ENCODE results near the gene RHCG. TPM values are rescaled to one million over a fixed set of nuclear protein-coding genes. Genes with fewer than 3 reads are reported as not detected.
A peak's percentile ranks its signal among the peaks of the same experiment; 100 is the strongest.

The RHCG gene
- total and polyA plus RNA-seq, 10 donors, result 0.23 to 1.6 (median 0.30) TPM; not detected in 7

DNA sequence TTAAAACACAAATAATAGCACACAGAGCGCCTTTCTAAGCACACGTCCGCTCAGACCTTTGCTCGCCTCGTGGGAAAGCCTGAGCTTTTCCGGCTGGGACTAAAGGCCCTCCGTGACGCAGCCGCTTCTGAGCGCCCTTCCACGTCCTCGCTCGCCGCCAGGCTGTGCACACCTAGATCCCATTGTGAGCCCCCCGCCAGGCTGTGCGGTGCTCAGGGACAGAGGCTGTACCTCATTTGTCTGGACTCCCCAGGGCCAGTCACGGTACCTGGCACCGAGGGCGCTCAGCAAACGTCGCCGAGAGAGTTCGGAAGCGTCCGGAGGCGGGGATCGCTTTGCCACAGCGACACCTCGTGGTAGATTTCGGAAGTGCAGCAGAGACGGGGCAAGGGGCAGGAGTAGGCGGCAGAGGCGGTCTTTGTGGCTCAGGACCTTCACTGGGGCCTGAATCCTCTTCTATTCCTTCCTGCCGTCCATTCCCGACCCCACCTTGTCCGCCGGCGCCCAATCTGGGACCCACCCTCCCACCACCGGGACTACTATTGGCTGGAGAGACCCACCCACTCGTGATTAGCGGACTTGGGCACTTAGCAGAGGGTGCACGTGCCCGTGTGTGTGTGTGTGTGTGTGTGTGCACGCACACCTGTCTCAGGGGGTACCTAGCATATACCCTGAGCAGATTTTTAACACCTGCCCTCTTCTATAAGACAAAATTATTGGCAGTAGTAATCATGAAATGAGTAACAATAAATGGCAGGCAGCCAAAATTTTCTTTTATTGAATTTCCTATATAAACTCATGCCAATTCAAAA is 65.6 kb downstream of the RHCG start:
- Histone ChIP-seq H3K27me3 (replicated peaks in 1 of 7) (peaks cover 0 to 57% (median 0%) of the 10 kb centered on the region in 7 donors), H3K4me3 (peak overlapping the region; percentile 8 to 69 (median 38)), H3K9me3 (no peaks in the 10 kb centered on the region), H3K36me3 (no peaks in the 10 kb centered on the region), H3K27ac (peak overlapping the region in 2 of 8 donors; percentile 7 to 45), H3K4me1 (peaks cover 0 to 24% (median 14%) of the 10 kb centered on the region in 6 donors)
- TF ChIP-seq POLR2A (IDR thresholded peaks at IDR 0.05) (no peak), POLR2AphosphoS5 (IDR thresholded peaks at IDR 0.05) (peak; percentile 36 to 65 (median 52)), CTCF (IDR thresholded peaks at IDR 0.05 in 8 of 11, conservative IDR thresholded peaks at IDR 0.05 in 3 of 11) (peak; percentile 98 to 99 (median 99))
- peak; percentile 95 for DNase-seq
- intact Hi-C loops (cut with DNase I; ENCODE audit: low total_unique reads), result loop anchor here (2.0 kb wide), 1 partner anchor 72 kb away; no protein-coding TSS in a partner anchor
- WGBS, 5 donors, result 3 to 7% (median 3%) methylated on average over 29 to 44 of the region's 44 CpGs

DNA sequence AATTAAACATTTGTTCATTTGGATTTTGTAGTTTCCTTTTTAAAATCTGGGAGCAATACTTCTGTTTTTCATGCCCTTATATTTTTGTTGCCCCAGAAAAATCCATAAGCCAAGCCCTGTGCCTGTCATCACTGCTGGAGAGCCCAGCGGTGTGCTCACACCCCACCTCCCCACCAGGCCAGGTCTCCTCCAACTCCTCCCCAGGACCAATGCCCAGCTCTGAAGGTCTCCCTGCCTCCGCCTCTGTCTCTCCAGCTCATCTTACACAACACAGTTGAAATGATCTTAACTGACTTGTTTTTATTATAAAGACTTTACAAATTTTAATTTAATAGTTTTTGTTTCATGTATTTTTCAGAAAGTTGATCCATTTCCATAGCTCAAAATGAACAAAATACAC is 66.4 kb downstream of the RHCG start:
- TF ChIP-seq POLR2A (IDR thresholded peaks at IDR 0.05), result no peak
- no peak for TF ChIP-seq POLR2AphosphoS5 (IDR thresholded peaks at IDR 0.05)
- TF ChIP-seq CTCF (IDR thresholded peaks at IDR 0.05 in 8 of 11, conservative IDR thresholded peaks at IDR 0.05 in 3 of 11), result no peak
- 74 to 96% (median 85%) methylated on average over 2 of the region's 2 CpGs for WGBS, 5 donors
- Histone ChIP-seq H3K27ac (no peak overlapping the region), H3K4me1 (peaks cover 0 to 24% (median 14%) of the 10 kb centered on the region in 6 donors), H3K4me3 (peak overlapping the region in 2 of 8 donors; percentile 49 to 69), H3K36me3 (no peaks in the 10 kb centered on the region), H3K27me3 (replicated peaks in 1 of 7) (peaks cover 0 to 58% (median 0%) of the 10 kb centered on the region in 7 donors), H3K9me3 (no peaks in the 10 kb centered on the region)
- intact Hi-C loops (cut with DNase I; ENCODE audit: low total_unique reads), result loop anchor here (2.0 kb wide), 1 partner anchor 71 kb away; no protein-coding TSS in a partner anchor
- no peak for DNase-seq

GRCh38 chr15:89429023-89429422 is 67.4 kb downstream of the RHCG start:
- no peaks in the 10 kb centered on the region for H3K9me3 ChIP-seq
- H3K4me3 ChIP-seq, result no peak overlapping the region
- H3K27ac ChIP-seq, result no peak overlapping the region
- intact Hi-C loops (cut with DNase I; ENCODE audit: low total_unique reads), result no loop called here
- H3K4me1 ChIP-seq, result peaks cover 0 to 24% (median 14%) of the 10 kb centered on the region in 6 donors
- H3K36me3 ChIP-seq, result no peaks in the 10 kb centered on the region
- 30 to 83% (median 53%) methylated on average over 1 of the region's 1 CpG for WGBS, 5 donors
- DNase-seq, result no peak
- peaks cover 0 to 58% (median 0%) of the 10 kb centered on the region in 7 donors for H3K27me3 ChIP-seq (replicated peaks in 1 of 7)
- TF ChIP-seq POLR2A (IDR thresholded peaks at IDR 0.05), result no peak
- TF ChIP-seq POLR2AphosphoS5 (IDR thresholded peaks at IDR 0.05), result no peak
- TF ChIP-seq CTCF (IDR thresholded peaks at IDR 0.05 in 8 of 11, conservative IDR thresholded peaks at IDR 0.05 in 3 of 11), result no peak

DNA sequence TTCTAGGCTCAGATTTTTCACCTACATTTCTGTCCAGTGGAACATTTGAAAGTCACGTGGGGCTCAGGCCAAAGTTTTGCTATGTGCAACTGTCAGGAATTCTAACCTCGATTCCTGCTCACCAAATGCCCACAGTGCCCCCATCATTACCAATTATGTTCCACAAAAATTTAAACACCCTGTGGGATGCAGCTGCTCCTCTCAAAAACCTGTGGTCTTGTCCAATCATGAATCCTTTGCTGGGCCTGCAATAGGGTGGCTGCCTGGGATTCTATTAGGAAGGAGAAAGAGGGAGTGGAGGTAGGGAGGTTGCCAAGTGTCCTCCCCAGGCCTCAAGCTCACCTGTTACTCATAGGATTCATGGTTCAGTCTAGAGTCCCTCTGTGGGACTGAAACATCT is 68.1 kb downstream of the RHCG start:
- Histone ChIP-seq H3K27me3 (replicated peaks in 1 of 7) (peaks cover 0 to 58% (median 0%) of the 10 kb centered on the region in 7 donors), H3K9me3 (no peaks in the 10 kb centered on the region), H3K36me3 (no peaks in the 10 kb centered on the region), H3K4me1 (peaks cover 0 to 24% (median 14%) of the 10 kb centered on the region in 6 donors), H3K4me3 (no peak overlapping the region), H3K27ac (no peak overlapping the region)
- intact Hi-C loops (cut with DNase I; ENCODE audit: low total_unique reads), result no loop called here
- 60 to 76% (median 71%) methylated on average over 2 of the region's 2 CpGs for WGBS, 5 donors
- TF ChIP-seq POLR2AphosphoS5 (IDR thresholded peaks at IDR 0.05), result no peak
- TF ChIP-seq POLR2A (IDR thresholded peaks at IDR 0.05), result no peak
- no peak for TF ChIP-seq CTCF (IDR thresholded peaks at IDR 0.05 in 8 of 11, conservative IDR thresholded peaks at IDR 0.05 in 3 of 11)
- DNase-seq, result no peak

Data from spleen (tissue), 11 donors.